OCI-LY1 (cell line): ENCODE measurements around the gene ARL8B.

Experiments used
- CTCF ChIP-seq: fragments of 200-600 bp; sonication (generic), shearing (Covaris generic); IDR thresholded peaks from 2 replicates; pipeline ENCODE4 v1.5.1; 2017; ENCODE audit warnings: mild to moderate bottlenecking, antibody characterized with exemption, low read length, moderate library complexity, mixed read lengths
- EZH2 ChIP-seq: fragments of 200-600 bp; sonication (generic), shearing (Covaris generic); IDR thresholded peaks from 2 replicates; pipeline ENCODE4 v1.8.0; 2017; ENCODE audit warnings: borderline replicate concordance, mixed run types, mild to moderate bottlenecking, antibody characterized with exemption, low read length, moderate library complexity, mixed read lengths

DNA sequence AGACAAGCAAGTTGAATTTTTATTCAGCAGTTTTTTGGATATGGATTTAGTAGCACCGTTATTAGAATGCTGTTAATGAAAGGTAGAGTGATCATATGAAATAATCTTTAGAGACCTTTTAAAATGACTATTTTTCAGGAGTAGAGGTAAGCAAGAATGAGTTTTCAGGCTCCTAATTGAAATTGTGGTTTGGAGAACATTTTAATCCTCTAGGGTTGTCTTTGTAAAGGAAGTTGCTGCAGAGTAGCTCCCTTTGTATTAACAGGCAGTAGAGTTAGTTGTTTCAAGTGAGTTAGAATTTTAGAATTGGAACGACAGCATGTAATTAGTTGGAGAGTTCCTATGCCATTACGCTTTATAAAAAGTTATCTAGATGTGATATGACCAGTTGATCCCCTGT lies 38.2 kb downstream of the ARL8B start:
- TF ChIP-seq CTCF: no peak
- no peak for TF ChIP-seq EZH2
